Measurements from ENCODE around the gene GABARAPL1. TPM values are rescaled to one million over a fixed set of nuclear protein-coding genes. Genes with fewer than 3 reads are reported as not detected.

GABARAPL1 gene
- total RNA-seq, result 51.7 and 58.4 TPM in 2 replicates

GRCh38 chr12:10212739-10213131 lies at the start of gene GABARAPL1:
Gene GABARAPL1, plus strand, starts transcription at chr12:10212877. Its CDS starts 253 bp downstream, at chr12:10213130.

DNA sequence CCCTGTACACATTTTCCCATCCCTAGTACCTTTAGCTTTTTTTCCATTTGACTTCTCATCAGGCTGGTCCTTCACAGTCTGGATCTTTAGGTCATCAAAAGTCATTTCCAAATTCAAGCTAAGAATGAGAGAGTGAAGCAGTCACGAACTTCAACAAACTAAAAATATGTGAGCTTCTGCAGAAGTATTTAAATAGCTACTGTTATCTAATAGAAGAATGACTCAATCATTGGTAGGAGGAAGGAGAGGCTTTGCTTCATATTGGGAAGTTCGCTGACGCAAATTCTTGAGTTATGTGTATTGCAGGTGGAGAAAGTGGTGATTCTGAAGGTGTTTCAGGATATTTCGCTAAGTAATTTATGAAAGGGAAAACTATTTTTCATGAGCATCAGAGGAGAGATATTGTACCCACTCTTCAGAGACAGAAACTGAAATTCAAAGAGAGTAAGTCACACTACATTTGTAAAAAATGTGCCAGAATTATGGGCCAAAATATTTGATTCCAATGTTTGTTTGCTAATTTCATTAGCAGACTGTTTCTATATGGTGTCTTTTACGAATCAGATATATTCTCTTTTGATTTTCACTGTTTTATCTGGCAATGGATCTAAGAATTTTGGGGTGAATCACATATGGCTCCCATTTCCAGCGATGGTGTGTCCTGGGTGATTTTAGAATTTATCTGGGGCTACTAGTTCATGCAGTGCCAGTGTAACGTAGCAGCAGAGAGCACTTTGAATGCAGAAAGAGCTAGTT lies 40.5 kb upstream of the GABARAPL1 start, which contains the start of gene OLR1:
Gene OLR1, minus strand, starts transcription at position 160 of the 756 bp plus-strand sequence. Its CDS starts 55 bp downstream, at position 105.

GRCh38 chr12:10178821-10179220 lies 33.9 kb upstream of the GABARAPL1 start, which contains the start of gene TMEM52B:
Gene TMEM52B, plus strand, starts transcription at chr12:10179032. Its CDS starts 543 bp downstream, at chr12:10179575.

Other genes with a start within 250 kb of the GABARAPL1 start
- not detected in 2 replicates for gene CLEC12A, start 241.5 kb upstream of the GABARAPL1 start, total RNA-seq
- not detected in 2 replicates for gene CLEC1B, start 213.8 kb upstream of the GABARAPL1 start, total RNA-seq
- gene CLEC12B, start 202.2 kb upstream of the GABARAPL1 start, total RNA-seq, result not detected in 2 replicates
- not detected in 2 replicates for gene CLEC9A, start 182.2 kb upstream of the GABARAPL1 start, total RNA-seq
- 0.25 and 2.4 TPM in 2 replicates for gene CLEC1A, start 113.9 kb upstream of the GABARAPL1 start, total RNA-seq
- not detected in 2 replicates for gene CLEC7A, start 82.7 kb upstream of the GABARAPL1 start, total RNA-seq
- gene OLR1, start 40.7 kb upstream of the GABARAPL1 start, total RNA-seq, result not detected in 2 replicates
- gene TMEM52B, start 33.8 kb upstream of the GABARAPL1 start, total RNA-seq, result not detected in 2 replicates
- gene KLRD1, start 95.0 kb downstream of the GABARAPL1 start, total RNA-seq, result 0.19 and 0.88 TPM in 2 replicates
- not detected in 2 replicates for gene KLRK1, start 177.2 kb downstream of the GABARAPL1 start, total RNA-seq
- not detected in 2 replicates for gene KLRC4, start 196.9 kb downstream of the GABARAPL1 start, total RNA-seq
- gene KLRC3, start 207.7 kb downstream of the GABARAPL1 start, total RNA-seq, result not detected in 2 replicates
- gene KLRC2, start 223.1 kb downstream of the GABARAPL1 start, total RNA-seq, result not detected in 2 replicates
- not detected in 2 replicates for gene KLRC1, start 240.5 kb downstream of the GABARAPL1 start, total RNA-seq